ENCODE results near the gene MAD2L2.

- no peak for TF ChIP-seq EP300 (IDR thresholded peaks at IDR 0.05; ENCODE audit: borderline replicate concordance)
- TF ChIP-seq REST (IDR thresholded peaks at IDR 0.05; ENCODE audit: low read depth) = no peak
- no peak for TF ChIP-seq MAX (IDR thresholded peaks at IDR 0.05)
- no peak for TF ChIP-seq CREB1 (IDR thresholded peaks at IDR 0.05; ENCODE audit: low read depth)
- no peak for TF ChIP-seq CEBPB (IDR thresholded peaks at IDR 0.05)
- no peak for TF ChIP-seq FOXM1 (IDR thresholded peaks at IDR 0.05; ENCODE audit: borderline replicate concordance, low read depth)
- TF ChIP-seq TAF1 (IDR thresholded peaks at IDR 0.05; ENCODE audit: low read depth) = no peak
- TF ChIP-seq TCF12 (IDR thresholded peaks at IDR 0.05; ENCODE audit: low read depth) = no peak
These were observed 40.8 kb downstream of the MAD2L2 start for GRCh38 chr1:11640101-11640500.

Measured in Ishikawa (cell line).